Loucy (cell line): ENCODE data around the gene WDR48.

Experiments used
- H2AFZ ChIP-seq: fragments of 200-600 bp; sonication (generic); 2 replicates; pipeline ENCODE4 v1.6.0; 2016; ENCODE audit warnings: antibody characterized with exemption, mild to moderate bottlenecking, low read length, moderate library complexity
- H3F3A ChIP-seq: fragments of 200-600 bp; 2 replicates; pipeline ENCODE4 v1.6.0; 2016; ENCODE audit warnings: antibody characterized with exemption, low read depth, mild to moderate bottlenecking
- H3K27me3 ChIP-seq: fragments of 200-600 bp; sonication (generic); 2 replicates; pipeline ENCODE4 v1.6.1; 2014; ENCODE audit warnings: low read length, mild to moderate bottlenecking; ENCODE audit not compliant: insufficient read depth, poor library complexity, severe bottlenecking
- H3K36me3 ChIP-seq: fragments of 200-600 bp; sonication (generic); 2 replicates; pipeline ENCODE4 v1.6.1; 2016; ENCODE audit warnings: low read length; ENCODE audit not compliant: insufficient read depth
- H3K4me1 ChIP-seq: fragments of 200-600 bp; sonication (generic); 2 replicates; pipeline ENCODE4 v1.5.1; 2014; ENCODE audit warnings: low read length, mild to moderate bottlenecking; ENCODE audit not compliant: insufficient read depth, poor library complexity, severe bottlenecking
- H3K4me2 ChIP-seq: fragments of 200-600 bp; sonication (generic); 2 replicates; pipeline ENCODE4 v1.6.0; 2014; ENCODE audit warnings: antibody characterized with exemption, low read length, low read depth, mild to moderate bottlenecking; ENCODE audit not compliant: poor library complexity, severe bottlenecking
- H3K4me3 ChIP-seq: fragments of 200-600 bp; sonication (generic); 2 replicates; pipeline ENCODE4 v1.5.1; 2014; ENCODE audit warnings: low read length, mild to moderate bottlenecking, mixed read lengths; ENCODE audit not compliant: poor library complexity, severe bottlenecking
- H3K79me2 ChIP-seq: fragments of 200-600 bp; sonication (generic); 2 replicates; pipeline ENCODE4 v1.6.1; 2014; ENCODE audit warnings: low read length; ENCODE audit not compliant: insufficient read depth
- H3K9ac ChIP-seq: fragments of 200-600 bp; sonication (generic); 2 replicates; pipeline ENCODE4 v1.6.0; 2014; ENCODE audit warnings: mild to moderate bottlenecking, low read depth, low read length, moderate library complexity; ENCODE audit not compliant: poor library complexity, severe bottlenecking
- H3K9me2 ChIP-seq: fragments of 200-600 bp; sonication (generic); replicated peaks from 2 replicates; pipeline ENCODE4 v1.6.1; 2016; ENCODE audit warnings: low read depth, low read length, mixed read lengths
- H3K9me3 ChIP-seq: fragments of 200-600 bp; sonication (generic); 2 replicates; pipeline ENCODE4 v1.6.1; 2014; ENCODE audit warnings: mild to moderate bottlenecking, antibody characterized with exemption, low read length, low read depth; ENCODE audit not compliant: insufficient read depth
- H4K20me1 ChIP-seq: fragments of 200-600 bp; sonication (generic); 2 replicates; pipeline ENCODE4 v1.6.0; 2014; ENCODE audit warnings: antibody characterized with exemption, low read length, mild to moderate bottlenecking; ENCODE audit not compliant: insufficient read depth, poor library complexity, severe bottlenecking
- CTCF ChIP-seq: fragments of 200-600 bp; sonication (generic); conservative IDR thresholded peaks from 2 replicates; pipeline ENCODE4 v1.5.1; 2014; ENCODE audit warnings: mild to moderate bottlenecking, antibody characterized with exemption, low read length
- EZH2phosphoT487 ChIP-seq: fragments of 200-600 bp; IDR thresholded peaks from 2 replicates; pipeline ENCODE4 v1.6.1; 2018; ENCODE audit warnings: antibody characterized with exemption, mild to moderate bottlenecking, moderate library complexity, borderline replicate concordance

WDR48 gene

GRCh38 chr3:39113291-39113690, 61.5 kb downstream of the WDR48 start:
- H3F3A ChIP-seq = no peaks in the 10 kb centered on the region
- H2AFZ ChIP-seq = no peak overlapping the region
- H3K79me2 ChIP-seq = no peaks in the 10 kb centered on the region
- H3K4me3 ChIP-seq = no peak overlapping the region
- H3K27me3 ChIP-seq = no peaks in the 10 kb centered on the region
- H3K9me3 ChIP-seq = no peaks in the 10 kb centered on the region
- no peak overlapping the region for H3K4me2 ChIP-seq
- H3K4me1 ChIP-seq = peaks cover 2% of the 10 kb centered on the region
- no peak for TF ChIP-seq EZH2phosphoT487
- no peak for TF ChIP-seq CTCF
- no peaks in the 10 kb centered on the region for H4K20me1 ChIP-seq
- H3K36me3 ChIP-seq = no peaks in the 10 kb centered on the region
- H3K9ac ChIP-seq = no peak overlapping the region
- H3K9me2 ChIP-seq = no peaks in the 10 kb centered on the region

- Histone ChIP-seq H3K4me3 (no peak overlapping the region), H3K36me3 (no peaks in the 10 kb centered on the region), H3F3A (no peaks in the 10 kb centered on the region), H3K4me1 (no peaks in the 10 kb centered on the region), H3K4me2 (no peak overlapping the region), H3K79me2 (no peaks in the 10 kb centered on the region), H3K9me3 (no peaks in the 10 kb centered on the region), H3K9me2 (no peaks in the 10 kb centered on the region), H4K20me1 (no peaks in the 10 kb centered on the region), H2AFZ (no peak overlapping the region), H3K27me3 (no peaks in the 10 kb centered on the region), H3K9ac (no peak overlapping the region)
- no peak for TF ChIP-seq EZH2phosphoT487
- TF ChIP-seq CTCF = no peak
These were observed 62.6 kb downstream of the WDR48 start for GRCh38 chr3:39114456-39114855.

- Histone ChIP-seq H3K36me3 (no peaks in the 10 kb centered on the region), H4K20me1 (no peaks in the 10 kb centered on the region), H3K4me3 (no peak overlapping the region), H3K4me1 (no peaks in the 10 kb centered on the region), H3F3A (no peaks in the 10 kb centered on the region), H3K79me2 (no peaks in the 10 kb centered on the region), H2AFZ (no peak overlapping the region), H3K9ac (no peak overlapping the region), H3K9me2 (no peaks in the 10 kb centered on the region), H3K27me3 (no peaks in the 10 kb centered on the region), H3K4me2 (no peak overlapping the region), H3K9me3 (no peaks in the 10 kb centered on the region)
- TF ChIP-seq EZH2phosphoT487 (no peak), CTCF (no peak)
These were observed 64.1 kb downstream of the WDR48 start for GRCh38 chr3:39115870-39116269.
